Tibial nerve (tissue), 4 donors: Measurements from ENCODE around the gene BCAS1. TPM values are rescaled to one million over a fixed set of nuclear protein-coding genes. Genes with fewer than 3 reads are reported as not detected.

ENCODE experiments used
- DNase-seq, 2 donors: peaks; one replicate each; pipeline ENCODE4 v3.0.0-alpha.2; 2019; ENCODE audit warnings: low spot score in 2 of 2
- H3K27ac ChIP-seq, 4 donors: fragments of 200-600 bp; sonication (generic) in 3 of 4; one replicate each; pipeline ENCODE4 v1.5.1; 2017 to 2019; ENCODE audit warnings: mild to moderate bottlenecking in 1 of 4
- H3K27me3 ChIP-seq, 2 donors: fragments of 200-600 bp; sonication (generic) in 1 of 2; one replicate each; pipeline versions ENCODE4 v1.5.1 to v1.6.0; 2017 to 2019
- H3K36me3 ChIP-seq, 3 donors: fragments of 200-600 bp; sonication (generic); one replicate each; pipeline ENCODE4 v1.5.1; 2018 to 2019
- H3K4me1 ChIP-seq, 4 donors: fragments of 200-600 bp; sonication (generic) in 3 of 4; one replicate each; pipeline ENCODE4 v1.5.1; 2017 to 2019
- H3K4me3 ChIP-seq, 4 donors: fragments of 200-600 bp; sonication (generic) in 3 of 4; one replicate each; pipeline ENCODE4 v1.5.1; 2017 to 2019; ENCODE audit warnings: mild to moderate bottlenecking in 1 of 4, moderate library complexity in 1 of 4
- H3K9me3 ChIP-seq, 4 donors: fragments of 200-600 bp; sonication (generic) in 3 of 4; one replicate each; pipeline ENCODE4 v1.5.1; 2017 to 2019
- CTCF ChIP-seq, 5 experiments: fragments of 200-600 bp in 3 of 5; fragments of 450-650 bp in 2 of 5; sonication (generic) in 3 of 5; IDR thresholded peaks; one replicate each; pipeline ENCODE4 v1.5.1; 2016 to 2019; ENCODE audit warnings: antibody characterized with exemption in 5 of 5, mild to moderate bottlenecking in 3 of 5, moderate library complexity in 2 of 5
- EP300 ChIP-seq, 2 donors: sonication (generic); formaldehyde crosslinking; IDR thresholded peaks; one replicate each; pipeline ENCODE4 v1.6.1; 2017; ENCODE audit warnings: antibody characterized with exemption in 2 of 2, mild to moderate bottlenecking in 1 of 2
- POLR2A ChIP-seq, 2 donors: fragments of 450-650 bp; IDR thresholded peaks; one replicate each; pipeline ENCODE4 v1.6.1; 2017; ENCODE audit warnings: antibody characterized with exemption in 2 of 2, mild to moderate bottlenecking in 2 of 2, moderate library complexity in 2 of 2
- WGBS, 2 donors: methylation state at CpG; one replicate each; pipeline ENCODE4 v1.1.5; 2018; 5-methylcytosine and 5-hydroxymethylcytosine counted together
- total RNA-seq, 4 donors: library from RNA; depleted of rRNA; stranded (reverse); fragments of >200 nt; gene quantifications; one replicate each; pipeline ENCODE4 v1.1.0, GENCODE V29; 2016

BCAS1 gene
- total RNA-seq, 4 donors from 2014 or later, result 34.8 to 59.6 (median 47.1) TPM

DNA sequence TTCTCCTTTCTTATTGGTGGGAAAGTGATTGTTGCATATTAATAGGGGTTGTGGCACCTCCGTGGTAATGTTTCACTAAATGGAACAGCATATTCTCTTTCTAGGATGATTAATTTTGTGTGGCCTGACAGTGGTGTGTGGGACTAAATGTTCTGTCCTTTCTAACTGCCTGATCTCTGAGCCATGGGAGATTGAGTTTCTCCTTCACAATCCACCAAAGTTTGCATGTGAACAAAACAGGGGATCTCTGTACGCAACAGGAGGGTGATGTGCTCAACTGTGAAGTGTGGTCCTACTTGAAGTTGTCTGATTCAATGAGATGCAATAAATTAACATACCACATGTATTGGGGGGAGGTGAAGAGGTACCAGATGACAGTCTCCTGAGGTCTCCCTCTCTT lies 19.3 kb downstream of the BCAS1 start:
- Histone ChIP-seq H3K4me1 (no peaks in the 10 kb centered on the region), H3K27me3 (no peaks in the 10 kb centered on the region), H3K27ac (no peak overlapping the region), H3K36me3 (no peaks in the 10 kb centered on the region), H3K4me3 (no peak overlapping the region), H3K9me3 (peaks cover 0 to 4% (median 0%) of the 10 kb centered on the region in 4 donors)
- no peak for DNase-seq
- WGBS, 2 donors, result 79 to 93% methylated on average over 2 of the region's 2 CpGs
- TF ChIP-seq CTCF (IDR thresholded peaks at IDR 0.05) (no peak), EP300 (IDR thresholded peaks at IDR 0.05) (no peak), POLR2A (IDR thresholded peaks at IDR 0.05) (no peak)

DNA sequence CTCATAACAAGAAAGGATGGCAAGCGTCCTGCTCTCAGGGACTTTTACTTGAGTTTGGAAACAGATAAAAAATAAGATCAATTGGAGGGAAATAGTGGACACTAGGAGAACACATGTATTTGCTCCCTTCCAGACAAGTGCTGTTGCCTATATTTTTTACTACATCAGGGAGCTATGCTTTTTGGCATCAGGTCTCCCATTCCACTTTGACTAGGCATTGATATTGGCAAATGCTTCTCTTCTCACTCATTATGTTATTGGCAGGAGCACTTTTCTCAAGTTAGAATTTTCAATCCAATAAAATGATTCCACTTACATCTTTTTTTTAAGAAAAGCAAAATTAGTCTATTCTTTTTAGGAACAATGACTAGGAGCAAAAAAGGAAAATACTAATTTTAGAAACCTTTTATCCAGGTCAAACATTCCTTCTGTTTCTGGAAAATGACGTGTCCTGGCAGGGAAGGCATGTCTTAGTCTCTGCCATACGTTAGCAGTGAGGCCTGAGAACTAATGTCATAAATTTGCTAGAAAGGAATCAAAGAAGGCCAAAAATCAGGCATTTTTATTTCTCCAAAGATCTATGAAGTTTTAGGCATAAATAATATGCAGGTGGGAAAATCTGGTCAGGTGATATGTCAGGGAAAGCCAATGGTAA lies 21.4 kb downstream of the BCAS1 start:
- Histone ChIP-seq H3K27me3 (no peaks in the 10 kb centered on the region), H3K36me3 (no peaks in the 10 kb centered on the region), H3K4me1 (no peaks in the 10 kb centered on the region), H3K9me3 (peaks cover 0 to 4% (median 0%) of the 10 kb centered on the region in 4 donors), H3K4me3 (no peak overlapping the region), H3K27ac (no peak overlapping the region)
- TF ChIP-seq POLR2A (IDR thresholded peaks at IDR 0.05), result no peak
- no peak for TF ChIP-seq CTCF (IDR thresholded peaks at IDR 0.05)
- no peak for TF ChIP-seq EP300 (IDR thresholded peaks at IDR 0.05)
- WGBS, 2 donors, result 78 to 79% methylated on average over 3 of the region's 3 CpGs
- DNase-seq, result no peak

GRCh38 chr20:54048481-54048880 lies 21.9 kb downstream of the BCAS1 start:
- no peak overlapping the region for H3K4me3 ChIP-seq
- no peaks in the 10 kb centered on the region for H3K4me1 ChIP-seq
- WGBS, 2 donors, result 88 to 91% methylated on average over 2 of the region's 2 CpGs
- no peaks in the 10 kb centered on the region for H3K36me3 ChIP-seq
- TF ChIP-seq EP300 (IDR thresholded peaks at IDR 0.05) (no peak), CTCF (IDR thresholded peaks at IDR 0.05) (no peak), POLR2A (IDR thresholded peaks at IDR 0.05) (no peak)
- no peak overlapping the region for H3K27ac ChIP-seq
- H3K27me3 ChIP-seq, result no peaks in the 10 kb centered on the region
- H3K9me3 ChIP-seq, result peaks cover 0 to 4% (median 0%) of the 10 kb centered on the region in 4 donors
- no peak for DNase-seq

DNA sequence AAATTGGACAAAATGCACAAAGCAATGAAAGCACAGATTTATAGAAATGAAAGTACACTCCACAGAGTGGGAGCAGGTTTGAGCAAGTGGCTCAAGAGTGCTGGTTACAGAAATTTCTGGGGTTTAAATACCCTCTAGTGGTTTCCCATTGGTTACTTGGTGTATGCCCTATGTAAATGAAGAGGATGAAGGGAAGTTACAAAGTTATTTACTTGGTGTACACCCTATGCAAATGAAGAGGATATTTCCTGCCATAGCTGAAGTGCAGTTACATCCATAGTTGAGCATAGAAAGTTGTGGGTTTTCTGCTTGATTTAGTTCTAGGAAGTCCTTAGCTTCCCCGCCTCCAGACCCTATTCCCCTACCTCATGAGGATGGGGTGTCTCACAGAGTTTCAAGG lies 22.7 kb downstream of the BCAS1 start:
- WGBS, 2 donors, result 94 to 100% methylated on average over 1 of the region's 1 CpG
- TF ChIP-seq POLR2A (IDR thresholded peaks at IDR 0.05) (no peak), CTCF (IDR thresholded peaks at IDR 0.05) (no peak), EP300 (IDR thresholded peaks at IDR 0.05) (no peak)

DNA sequence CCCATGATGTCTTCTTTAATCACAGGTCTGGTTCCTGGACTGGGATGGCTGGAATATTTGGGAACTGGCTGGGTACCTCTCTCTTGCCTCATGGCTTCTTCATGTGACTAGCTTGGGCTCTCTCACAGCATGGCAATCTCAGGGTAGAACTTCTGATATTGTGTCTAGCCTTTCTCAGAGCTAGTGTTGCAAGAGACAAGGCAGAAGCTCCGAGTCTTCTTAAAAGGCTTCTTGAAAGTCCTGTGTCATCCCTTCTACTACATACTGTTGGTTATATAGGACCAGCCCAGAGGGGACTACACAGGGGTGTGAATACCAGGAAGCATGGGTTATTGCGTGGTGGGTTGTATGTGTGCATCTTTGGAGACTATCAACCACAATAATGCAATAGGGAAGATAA lies 23.3 kb downstream of the BCAS1 start:
- 90 to 92% methylated on average over 2 of the region's 2 CpGs for WGBS, 2 donors
- H3K4me3 ChIP-seq, result no peak overlapping the region
- no peak for DNase-seq

More for the DNA sequence above, 22.7 kb downstream of the BCAS1 start:
- DNase-seq, result no peak
- Histone ChIP-seq H3K4me3 (no peak overlapping the region), H3K36me3 (no peaks in the 10 kb centered on the region), H3K27ac (no peak overlapping the region), H3K4me1 (no peaks in the 10 kb centered on the region), H3K27me3 (no peaks in the 10 kb centered on the region), H3K9me3 (peaks cover 0 to 4% (median 0%) of the 10 kb centered on the region in 4 donors)

More for the DNA sequence above, 23.3 kb downstream of the BCAS1 start:
- Histone ChIP-seq H3K4me1 (no peaks in the 10 kb centered on the region), H3K27ac (no peak overlapping the region), H3K36me3 (no peaks in the 10 kb centered on the region), H3K27me3 (no peaks in the 10 kb centered on the region), H3K9me3 (peaks cover 0 to 4% (median 0%) of the 10 kb centered on the region in 4 donors)
- TF ChIP-seq CTCF (IDR thresholded peaks at IDR 0.05) (no peak), EP300 (IDR thresholded peaks at IDR 0.05) (no peak), POLR2A (IDR thresholded peaks at IDR 0.05) (no peak)
